ENCODE measurements around the gene OR2T27.
"Not testable (repeated sequence)": the region's sequence is repeated elsewhere in the genome, so short reads cannot be mapped to it uniquely, and the experiment has no call there.

The OR2T27 gene

DNA sequence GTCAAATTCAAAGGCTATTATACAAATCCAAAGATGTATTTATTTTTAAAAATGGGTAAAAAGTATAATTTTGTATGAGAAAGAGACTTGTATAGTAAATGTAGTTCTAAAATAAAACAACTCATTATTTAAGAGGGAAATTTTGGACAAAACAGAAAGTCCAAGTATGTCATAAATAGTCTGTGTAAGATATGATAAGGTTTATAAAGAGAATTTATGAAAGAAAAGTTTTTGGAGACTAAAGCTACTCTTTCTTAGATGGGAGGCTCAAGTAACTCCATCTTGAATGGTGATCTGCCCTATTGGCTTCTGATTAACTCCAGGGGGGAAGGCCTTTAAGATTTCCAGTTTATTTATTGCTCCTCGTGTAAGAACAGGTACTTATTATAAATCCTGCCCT, 14.7 kb upstream of the OR2T27 start:
- peak; percentile 33 for DNase-seq (ENCODE audit: low read depth, low spot score)
- in situ Hi-C loops (cut with HindIII; ENCODE audit: low sequenced_read_pairs): no loop called here
- TF ChIP-seq, protein P1, sequence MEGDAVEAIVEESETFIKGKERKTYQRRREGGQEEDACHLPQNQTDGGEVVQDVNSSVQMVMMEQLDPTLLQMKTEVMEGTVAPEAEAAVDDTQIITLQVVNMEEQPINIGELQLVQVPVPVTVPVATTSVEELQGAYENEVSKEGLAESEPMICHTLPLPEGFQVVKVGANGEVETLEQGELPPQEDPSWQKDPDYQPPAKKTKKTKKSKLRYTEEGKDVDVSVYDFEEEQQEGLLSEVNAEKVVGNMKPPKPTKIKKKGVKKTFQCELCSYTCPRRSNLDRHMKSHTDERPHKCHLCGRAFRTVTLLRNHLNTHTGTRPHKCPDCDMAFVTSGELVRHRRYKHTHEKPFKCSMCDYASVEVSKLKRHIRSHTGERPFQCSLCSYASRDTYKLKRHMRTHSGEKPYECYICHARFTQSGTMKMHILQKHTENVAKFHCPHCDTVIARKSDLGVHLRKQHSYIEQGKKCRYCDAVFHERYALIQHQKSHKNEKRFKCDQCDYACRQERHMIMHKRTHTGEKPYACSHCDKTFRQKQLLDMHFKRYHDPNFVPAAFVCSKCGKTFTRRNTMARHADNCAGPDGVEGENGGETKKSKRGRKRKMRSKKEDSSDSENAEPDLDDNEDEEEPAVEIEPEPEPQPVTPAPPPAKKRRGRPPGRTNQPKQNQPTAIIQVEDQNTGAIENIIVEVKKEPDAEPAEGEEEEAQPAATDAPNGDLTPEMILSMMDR (IDR thresholded peaks at IDR 0.05; ENCODE audit: low read depth, low read length): no peak
- H3K4me3 ChIP-seq (ENCODE audit: low read depth, low read length): no peak overlapping the region

DNA sequence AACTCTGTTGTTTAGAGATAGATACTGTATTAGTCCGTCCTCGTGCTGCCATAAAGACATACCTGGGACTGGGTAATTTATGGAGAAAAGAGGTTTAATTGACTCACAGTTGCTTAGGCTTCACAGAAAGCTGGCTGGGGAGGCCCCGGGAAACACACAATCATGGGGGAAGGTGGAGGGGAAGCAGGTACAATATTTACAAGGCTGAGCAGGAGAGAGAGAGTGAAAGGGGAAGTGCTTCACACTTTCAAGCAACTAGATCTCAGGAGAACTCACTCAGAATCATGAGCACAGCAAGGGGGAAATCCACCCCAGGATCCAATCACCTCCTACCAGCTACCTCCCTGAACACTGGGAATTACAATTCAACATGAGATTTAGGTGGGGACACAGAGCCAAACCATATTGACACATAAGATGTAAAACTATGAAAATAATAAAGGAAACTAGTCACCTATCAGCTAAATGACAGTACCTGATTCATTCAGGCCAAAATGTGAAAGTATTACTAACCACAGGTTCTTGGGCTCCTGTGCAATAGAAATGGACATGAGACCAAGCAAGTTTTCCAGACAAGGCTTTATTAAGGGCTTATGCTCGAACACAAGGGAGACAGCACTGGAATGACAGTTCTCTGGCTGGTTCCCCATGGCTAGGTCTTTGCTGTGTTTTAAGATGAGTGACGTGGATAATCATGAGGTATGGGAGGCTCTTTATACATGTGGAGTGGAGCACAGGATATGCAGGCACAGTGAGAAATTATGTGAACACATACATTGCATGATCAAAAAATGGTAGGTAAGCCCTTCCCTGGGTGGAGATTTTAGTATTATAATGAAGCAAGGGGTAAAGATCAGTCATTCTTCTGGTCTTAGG, 8.4 kb upstream of the OR2T27 start:
- H3K4me3 ChIP-seq (ENCODE audit: low read depth, low read length); in situ Hi-C loops (cut with HindIII; ENCODE audit: low sequenced_read_pairs); DNase-seq (ENCODE audit: low read depth, low spot score): not testable (repeated sequence)

DNA sequence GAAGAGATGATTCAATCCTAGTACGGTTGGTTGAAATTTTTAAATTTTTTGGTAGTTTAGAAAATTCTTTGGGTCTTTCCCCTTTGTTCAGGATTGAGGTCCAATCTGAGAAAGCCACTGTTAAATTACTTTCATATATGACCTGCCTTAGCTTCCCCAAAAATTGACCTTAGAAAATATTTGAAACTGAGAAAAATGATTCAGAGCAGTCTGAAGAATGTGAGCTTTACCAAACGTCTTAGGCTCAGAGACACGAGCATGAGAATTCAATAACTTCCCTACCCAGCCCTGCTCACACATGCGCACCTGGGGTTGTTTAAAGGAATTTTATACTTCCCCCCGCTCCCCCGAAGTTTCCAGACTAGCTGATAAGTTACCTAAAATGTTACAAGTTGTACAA, 1.5 kb upstream of the OR2T27 start:
- H3K4me3 ChIP-seq (ENCODE audit: low read depth, low read length); in situ Hi-C loops (cut with HindIII; ENCODE audit: low sequenced_read_pairs); DNase-seq (ENCODE audit: low read depth, low spot score): not testable (repeated sequence)

DNA sequence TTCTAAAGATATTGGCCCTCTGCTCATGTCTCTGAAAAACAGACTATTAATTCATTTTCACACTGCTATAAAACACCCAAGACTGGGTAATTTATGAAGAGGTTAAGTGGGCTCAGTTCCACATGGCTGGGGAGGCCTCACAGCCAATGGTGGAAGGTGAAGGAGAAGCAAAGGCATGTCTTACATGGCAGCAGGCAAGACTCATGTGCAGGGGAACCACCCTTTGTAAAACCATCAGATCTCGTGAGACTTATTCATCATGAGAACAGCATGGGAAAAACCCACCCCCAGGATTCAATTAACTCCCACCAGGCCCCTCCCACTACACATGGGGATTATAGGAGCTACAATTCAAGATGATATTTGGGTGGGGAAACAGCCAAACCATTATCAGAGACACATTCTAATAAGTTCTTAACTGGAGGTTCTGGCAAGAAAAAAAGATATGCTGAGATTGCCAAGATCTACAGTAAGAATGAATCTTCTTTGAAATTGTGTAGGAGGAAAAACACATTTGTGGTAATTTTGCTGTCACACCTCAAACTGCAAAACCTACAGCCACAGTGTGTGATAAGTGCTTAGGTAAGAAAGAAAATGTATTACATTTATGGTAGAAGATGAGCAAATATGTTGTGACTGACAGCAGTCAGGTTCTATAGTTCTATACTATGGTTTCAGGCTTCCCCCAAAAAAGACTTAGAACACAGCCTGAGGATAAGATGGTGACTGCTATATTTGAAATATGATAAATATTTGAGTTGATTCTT, 6.4 kb downstream of the OR2T27 start:
- in situ Hi-C loops (cut with HindIII; ENCODE audit: low sequenced_read_pairs); DNase-seq (ENCODE audit: low read depth, low spot score); H3K4me3 ChIP-seq (ENCODE audit: low read depth, low read length): not testable (repeated sequence)

DNA sequence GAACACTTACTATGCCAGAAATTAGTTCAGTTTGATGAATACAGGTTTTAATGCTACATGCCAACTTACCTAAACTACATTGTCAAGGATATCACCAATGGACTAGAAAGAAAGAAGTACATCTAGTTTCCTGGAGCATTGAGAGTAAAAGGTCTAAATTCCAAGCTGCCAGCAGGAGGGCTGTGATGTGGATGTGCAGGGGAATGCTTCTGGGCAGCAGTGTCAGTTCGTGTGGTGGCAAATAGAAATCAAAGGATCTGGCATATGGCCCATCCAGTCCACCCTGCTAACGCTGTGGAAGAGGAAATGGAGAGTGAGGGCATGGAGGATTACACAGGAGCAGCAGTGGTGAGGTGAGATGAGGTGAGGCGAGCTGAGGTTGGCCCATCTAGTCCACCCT, 10.2 kb downstream of the OR2T27 start, which contains the start of gene OR2T35:
TSS of gene OR2T35 (minus strand) at position 101 of the 400 bp plus-strand sequence. CDS start 6,020 bp downstream, outside the sequence.
- DNase-seq (ENCODE audit: low read depth, low spot score); H3K4me3 ChIP-seq (ENCODE audit: low read depth, low read length); in situ Hi-C loops (cut with HindIII; ENCODE audit: low sequenced_read_pairs): not testable (repeated sequence)

DNA sequence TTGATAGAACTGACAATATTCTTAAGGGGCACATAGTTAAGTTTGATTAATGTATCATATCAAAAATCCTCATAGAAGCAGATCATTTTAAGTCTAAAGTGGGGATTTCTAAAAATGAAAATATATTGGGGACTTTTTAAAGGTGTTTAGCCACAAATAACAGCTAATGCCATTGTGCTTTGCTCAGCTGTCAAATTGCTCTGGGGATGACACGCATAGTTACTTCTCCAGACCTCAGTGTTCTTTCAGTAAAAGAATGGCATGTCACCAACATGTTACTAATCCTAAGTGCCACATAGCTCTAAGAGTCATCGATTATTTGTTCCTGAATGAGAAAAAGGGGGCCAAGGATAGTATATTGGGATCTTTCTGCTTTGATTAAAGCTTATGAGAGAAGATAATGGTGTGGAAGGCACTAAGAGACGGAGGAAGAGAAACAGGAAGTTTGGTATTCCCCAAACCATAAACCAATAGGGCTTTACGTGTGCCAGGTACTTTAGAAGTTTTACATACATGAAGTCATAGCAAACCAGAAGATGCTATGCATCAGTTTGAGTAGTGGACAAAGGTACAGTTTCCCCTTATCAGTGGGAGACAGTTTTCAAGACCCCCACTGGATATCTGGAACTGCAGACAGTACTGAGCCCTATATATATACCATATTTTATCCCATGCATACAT, 12.2 kb downstream of the OR2T27 start:
- in situ Hi-C loops (cut with HindIII; ENCODE audit: low sequenced_read_pairs); H3K4me3 ChIP-seq (ENCODE audit: low read depth, low read length); DNase-seq (ENCODE audit: low read depth, low spot score): not testable (repeated sequence)

DNA sequence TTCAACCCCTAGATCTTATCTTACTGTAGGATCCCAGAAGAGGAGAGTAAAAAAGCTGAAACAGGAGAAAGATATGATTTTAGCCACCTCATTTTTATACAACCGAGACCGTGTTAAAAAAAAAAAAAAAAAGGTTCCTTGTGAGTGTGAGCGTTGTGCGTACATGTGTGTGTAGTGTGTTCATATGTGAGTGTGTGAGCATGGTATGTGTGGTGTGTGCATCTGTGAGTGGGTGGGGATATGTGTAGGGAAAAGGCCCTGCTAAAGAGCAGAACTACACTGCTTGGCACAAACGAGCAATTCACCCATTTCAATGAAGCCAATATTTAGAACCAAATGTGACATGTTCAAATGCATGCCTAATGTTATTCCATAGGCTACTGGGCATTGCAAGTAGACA, 13.7 kb downstream of the OR2T27 start:
- H3K4me3 ChIP-seq (ENCODE audit: low read depth, low read length); in situ Hi-C loops (cut with HindIII; ENCODE audit: low sequenced_read_pairs); DNase-seq (ENCODE audit: low read depth, low spot score): not testable (repeated sequence)

DNA sequence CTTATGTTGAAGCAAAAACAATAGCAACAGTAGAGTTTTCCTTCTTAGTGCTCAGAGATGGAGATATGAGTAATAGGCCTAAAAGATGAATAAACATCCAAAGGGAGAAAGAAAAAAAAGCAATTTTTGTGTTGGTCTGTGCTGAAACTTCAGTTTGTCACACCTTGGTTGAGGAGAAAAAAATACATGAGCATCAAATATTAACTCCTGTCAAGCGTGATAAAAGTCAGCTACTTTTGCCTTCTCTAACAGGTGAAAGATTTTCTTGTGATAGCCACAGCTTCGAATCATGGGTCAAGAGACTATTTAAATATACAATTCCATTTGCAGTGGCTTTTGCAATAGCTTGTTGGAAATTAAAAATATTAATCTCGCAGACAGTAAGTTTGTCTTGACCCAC, 14.4 kb downstream of the OR2T27 start:
- DNase-seq (ENCODE audit: low read depth, low spot score); H3K4me3 ChIP-seq (ENCODE audit: low read depth, low read length); in situ Hi-C loops (cut with HindIII; ENCODE audit: low sequenced_read_pairs): not testable (repeated sequence)

DNA sequence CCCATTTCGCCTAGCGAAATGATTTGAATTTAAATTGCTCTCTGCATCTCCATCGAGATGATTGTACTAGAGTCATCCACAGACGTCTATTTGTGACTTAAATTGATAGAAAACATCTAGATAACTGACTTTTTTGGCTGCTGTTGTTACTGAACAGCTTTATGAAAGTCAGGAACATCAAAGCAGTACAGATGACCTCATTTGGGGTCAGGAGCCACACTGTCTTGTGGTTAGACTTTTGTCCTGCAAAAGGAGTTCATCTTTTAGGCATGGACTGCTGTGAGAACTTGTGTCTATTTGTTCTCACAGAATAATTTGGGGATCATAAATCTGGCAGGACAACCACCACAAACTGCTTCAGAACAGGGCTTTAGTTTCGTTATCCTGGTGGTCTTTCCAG, 15.7 kb downstream of the OR2T27 start:
- H3K4me3 ChIP-seq (ENCODE audit: low read depth, low read length); DNase-seq (ENCODE audit: low read depth, low spot score); in situ Hi-C loops (cut with HindIII; ENCODE audit: low sequenced_read_pairs): not testable (repeated sequence)

DNA sequence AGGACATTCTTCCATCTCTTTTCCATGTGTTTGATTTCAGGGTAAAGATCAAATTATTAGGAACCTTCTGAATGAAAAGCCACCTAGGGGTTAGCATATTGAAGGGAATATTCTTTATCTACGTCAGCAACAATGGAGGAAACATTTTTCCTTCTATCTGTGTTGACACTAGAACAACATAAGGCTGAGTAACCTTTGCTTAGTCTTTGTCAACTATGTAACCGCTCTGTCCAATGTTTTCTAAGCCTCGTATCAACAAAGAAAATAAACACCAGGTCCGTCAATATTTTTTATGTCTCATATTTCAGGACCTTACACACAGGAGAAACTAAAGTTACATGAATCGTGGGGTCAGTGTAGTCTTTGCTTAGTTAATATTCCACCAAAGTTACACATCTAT, 18.7 kb downstream of the OR2T27 start:
- H3K4me3 ChIP-seq (ENCODE audit: low read depth, low read length); in situ Hi-C loops (cut with HindIII; ENCODE audit: low sequenced_read_pairs); DNase-seq (ENCODE audit: low read depth, low spot score): not testable (repeated sequence)

DNA sequence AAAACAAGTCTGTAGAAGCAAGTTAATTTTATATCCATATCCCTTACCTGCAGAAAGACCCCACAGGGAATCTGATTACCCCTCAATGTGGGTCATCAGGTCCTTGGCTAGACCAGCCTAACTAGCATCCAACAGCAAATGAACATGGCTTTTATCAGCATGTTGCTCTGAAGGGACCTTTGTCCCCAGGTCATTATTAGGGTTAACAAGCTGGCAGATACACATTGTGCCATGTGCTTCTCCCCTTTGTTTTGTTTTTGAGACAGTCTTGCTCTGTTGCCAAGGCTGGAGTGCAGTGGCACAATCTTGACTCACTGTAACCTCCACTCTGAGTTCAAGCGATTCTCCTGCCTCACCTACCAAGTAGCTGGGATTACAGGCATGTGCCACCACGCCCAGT, 20.3 kb downstream of the OR2T27 start, which contains the start of gene OR2T11:
TSS of gene OR2T11 (minus strand) at position 101 of the 400 bp plus-strand sequence. CDS start 7,963 bp downstream, outside the sequence.
- H3K4me3 ChIP-seq (ENCODE audit: low read depth, low read length); in situ Hi-C loops (cut with HindIII; ENCODE audit: low sequenced_read_pairs); DNase-seq (ENCODE audit: low read depth, low spot score): not testable (repeated sequence)

Data from astrocyte of the spinal cord (primary cell).